GM23248 (cell line): ENCODE data around the gene USP34. TPM values are rescaled to one million over a fixed set of nuclear protein-coding genes. Genes with fewer than 3 reads are reported as not detected.

Source experiments
- DNase-seq: peaks from one replicate; pipeline ENCODE4 v3.0.0-alpha.2; 2015
- H2AFZ ChIP-seq: fragments of 200-600 bp; sonication (generic); 2 replicates; pipeline ENCODE4 v1.6.1; 2016; ENCODE audit warnings: antibody characterized with exemption
- H3F3A ChIP-seq: fragments of 200-600 bp; sonication (generic); 2 replicates; pipeline ENCODE4 v1.6.1; 2016; ENCODE audit warnings: mild to moderate bottlenecking, antibody characterized with exemption, mixed run types; ENCODE audit not compliant: insufficient read depth
- H3K27ac ChIP-seq: fragments of 200-600 bp; sonication (generic); 2 replicates; pipeline ENCODE4 v1.5.1; 2016; ENCODE audit warnings: mild to moderate bottlenecking
- H3K27me3 ChIP-seq: fragments of 200-600 bp; sonication (generic); replicated peaks from 2 replicates; pipeline ENCODE4 v1.6.1; 2016; ENCODE audit warnings: mild to moderate bottlenecking; ENCODE audit not compliant: insufficient read depth
- H3K36me3 ChIP-seq: fragments of 200-600 bp; sonication (generic); 2 replicates; pipeline ENCODE4 v1.6.1; 2016; ENCODE audit warnings: low read depth, mild to moderate bottlenecking
- H3K4me1 ChIP-seq: fragments of 200-600 bp; sonication (generic); 2 replicates; pipeline ENCODE4 v1.6.1; 2016; ENCODE audit warnings: mild to moderate bottlenecking; ENCODE audit not compliant: insufficient read depth
- H3K4me2 ChIP-seq: fragments of 200-600 bp; sonication (generic); one replicate; pipeline ENCODE4 v1.6.1; 2016; ENCODE audit warnings: mild to moderate bottlenecking; ENCODE audit not compliant: unreplicated experiment
- H3K4me3 ChIP-seq: fragments of 200-600 bp; sonication (generic); 2 replicates; pipeline ENCODE4 v1.5.1; 2016; ENCODE audit warnings: mild to moderate bottlenecking
- H3K79me2 ChIP-seq: fragments of 200-600 bp; sonication (generic); 2 replicates; pipeline ENCODE4 v1.6.1; 2016; ENCODE audit warnings: mild to moderate bottlenecking; ENCODE audit not compliant: insufficient read depth
- H3K9ac ChIP-seq: fragments of 200-600 bp; sonication (generic); 2 replicates; pipeline ENCODE4 v1.6.1; 2016; ENCODE audit warnings: mild to moderate bottlenecking
- H3K9me2 ChIP-seq: fragments of 200-600 bp; sonication (generic); 2 replicates; pipeline ENCODE4 v1.6.1; 2016; ENCODE audit warnings: mixed run types, mild to moderate bottlenecking, moderate library complexity; ENCODE audit not compliant: insufficient read depth
- H3K9me3 ChIP-seq: fragments of 200-600 bp; sonication (generic); one replicate; pipeline ENCODE4 v1.6.1; 2017; ENCODE audit warnings: low read depth
- H4K20me1 ChIP-seq: fragments of 200-600 bp; sonication (generic); 2 replicates; pipeline ENCODE4 v1.6.0; 2016; ENCODE audit not compliant: insufficient read depth
- EZH2 ChIP-seq: fragments of 200-600 bp; sonication (generic); IDR thresholded peaks from 2 replicates; pipeline ENCODE4 v1.6.1; 2018; ENCODE audit warnings: antibody characterized with exemption, mild to moderate bottlenecking; ENCODE audit not compliant: insufficient read depth, poor library complexity, severe bottlenecking
- EZH2phosphoT487 ChIP-seq: fragments of 200-600 bp; sonication (generic); IDR thresholded peaks from 2 replicates; pipeline ENCODE4 v1.6.1; 2018; ENCODE audit warnings: antibody characterized with exemption, moderate library complexity, mild to moderate bottlenecking, low read depth; ENCODE audit not compliant: insufficient read depth
- WGBS, 2 experiments: methylation state at CpG; one replicate each; pipeline ENCODE4 v1.1.6; 2015 to 2017; ENCODE audit warnings: low lambda C conversion rate in 2 of 2, low coverage in 1 of 2; ENCODE audit errors: missing lambda C conversion rate in 2 of 2; 5-methylcytosine and 5-hydroxymethylcytosine counted together
- in situ Hi-C: fragments of 300-500 bp; cut with MboI; formaldehyde crosslinking; loops from 2 replicates; pipeline ENCODE4 v1.15.0; 2020
- polyA plus RNA-seq: library from polyadenylated mRNA; unstranded; fragments of >200 nt; fragmentation: Nextera tagmentation; extraction: Ambion mirVana; gene quantifications from 2 replicates; pipeline ENCODE4 v1.2.1, GENCODE V29; 2016
- total RNA-seq: library from RNA; depleted of rRNA; stranded (reverse); fragments of >200 nt; shearing (Covaris generic); gene quantifications from 2 replicates; pipeline ENCODE4 v1.2.3, GENCODE V29; 2014

Gene USP34
- total and polyA plus RNA-seq, 2 experiments from 2014 or later: 34.5 to 77.6 TPM

GRCh38 chr2:61238219-61239012 lies 232.5 kb downstream of the USP34 start:
- H3F3A ChIP-seq: 0 out of 2 replicates have a peak, but pooled peaks cover 6% of the 10 kb centered on the region
- WGBS, 2 experiments: 97 to 100% methylated on average over 1 of the region's 1 CpG
- no peaks in the 10 kb centered on the region for H3K4me1 ChIP-seq
- no peaks in the 10 kb centered on the region for H3K9me2 ChIP-seq
- H3K36me3 ChIP-seq: peaks cover 43% of the 10 kb centered on the region
- no peaks in the 10 kb centered on the region for H4K20me1 ChIP-seq
- H3K27ac ChIP-seq: no peak overlapping the region
- no peaks in the 10 kb centered on the region for H3K27me3 ChIP-seq
- no peak overlapping the region for H2AFZ ChIP-seq
- H3K79me2 ChIP-seq: no peaks in the 10 kb centered on the region
- H3K4me3 ChIP-seq: no peak overlapping the region
- H3K4me2 ChIP-seq: no peak overlapping the region
- TF ChIP-seq EZH2phosphoT487 (no peak), EZH2 (no peak)
- DNase-seq: no peak
- no peak overlapping the region for H3K9ac ChIP-seq
- in situ Hi-C loops: no loop called here
- H3K9me3 ChIP-seq: no peaks in the 10 kb centered on the region

DNA sequence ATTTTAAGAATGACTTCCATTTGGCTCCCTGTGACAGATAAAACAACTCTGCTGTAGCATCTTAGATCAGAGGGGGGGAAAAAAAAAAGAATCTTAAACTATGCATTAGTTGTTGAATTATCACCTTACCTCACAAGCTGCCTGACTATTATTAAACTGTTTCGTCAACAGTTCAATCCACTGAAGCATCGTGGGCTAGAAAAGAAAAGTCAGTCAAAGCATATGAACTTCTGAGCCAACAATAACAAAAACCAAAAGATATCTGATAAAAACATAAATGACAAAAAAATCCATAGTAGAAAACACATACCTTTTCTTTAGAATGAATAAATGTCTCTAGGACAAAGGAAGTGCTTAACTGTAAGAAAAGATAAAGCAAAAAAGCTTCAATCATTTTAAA lies 235.2 kb downstream of the USP34 start:
- no peak overlapping the region for H3K4me2 ChIP-seq

GRCh38 chr2:61233581-61233980 lies 237.3 kb downstream of the USP34 start:
- H3F3A ChIP-seq: 0 out of 2 replicates have a peak, but pooled peaks cover 6% of the 10 kb centered on the region
- H3K9me2 ChIP-seq: no peaks in the 10 kb centered on the region
- no peaks in the 10 kb centered on the region for H3K4me1 ChIP-seq
- no peak overlapping the region for H3K9ac ChIP-seq
- no peak overlapping the region for H3K4me3 ChIP-seq
- no peak overlapping the region for H3K4me2 ChIP-seq
- H3K9me3 ChIP-seq: no peaks in the 10 kb centered on the region
- H4K20me1 ChIP-seq: no peaks in the 10 kb centered on the region
- peak; percentile 13 for DNase-seq
- H2AFZ ChIP-seq: no peak overlapping the region
- in situ Hi-C loops: no loop called here
- H3K27me3 ChIP-seq: no peaks in the 10 kb centered on the region
- no peaks in the 10 kb centered on the region for H3K79me2 ChIP-seq
- WGBS, 2 experiments: 47 to 74% methylated on average over 1 of the region's 1 CpG
- peaks cover 46% of the 10 kb centered on the region for H3K36me3 ChIP-seq
- TF ChIP-seq EZH2phosphoT487: no peak
- TF ChIP-seq EZH2: no peak
- no peak overlapping the region for H3K27ac ChIP-seq

More for the DNA sequence above, 235.2 kb downstream of the USP34 start:
- Histone ChIP-seq H3F3A (0 out of 2 replicates have a peak, but pooled peaks cover 6% of the 10 kb centered on the region), H3K9me2 (no peaks in the 10 kb centered on the region), H3K4me3 (no peak overlapping the region), H2AFZ (no peak overlapping the region), H3K36me3 (peaks cover 41% of the 10 kb centered on the region), H3K9me3 (no peaks in the 10 kb centered on the region), H3K79me2 (no peaks in the 10 kb centered on the region), H3K9ac (no peak overlapping the region), H3K4me1 (no peaks in the 10 kb centered on the region), H4K20me1 (no peaks in the 10 kb centered on the region), H3K27ac (no peak overlapping the region), H3K27me3 (no peaks in the 10 kb centered on the region)
- no peak for TF ChIP-seq EZH2phosphoT487
- no peak for TF ChIP-seq EZH2
- in situ Hi-C loops: no loop called here
- WGBS, 2 experiments: 94 to 96% methylated on average over 2 of the region's 2 CpGs
- no peak for DNase-seq

GRCh38 chr2:61229936-61230335 lies 241.0 kb downstream of the USP34 start:
- H3F3A ChIP-seq: no peaks in the 10 kb centered on the region
- H3K9ac ChIP-seq: no peak overlapping the region
- H3K4me2 ChIP-seq: no peak overlapping the region
- no peaks in the 10 kb centered on the region for H3K27me3 ChIP-seq
- peaks cover 56% of the 10 kb centered on the region for H3K36me3 ChIP-seq
- H3K4me3 ChIP-seq: no peak overlapping the region
- H2AFZ ChIP-seq: no peak overlapping the region
- no peak for DNase-seq
- no peak overlapping the region for H3K27ac ChIP-seq
- no peaks in the 10 kb centered on the region for H3K9me3 ChIP-seq
- no peaks in the 10 kb centered on the region for H3K9me2 ChIP-seq
- no peaks in the 10 kb centered on the region; the same call in 1 of the 2 replicates for H3K79me2 ChIP-seq
- peaks cover 4% of the 10 kb centered on the region; the same call in 1 of the 2 replicates for H3K4me1 ChIP-seq
- H4K20me1 ChIP-seq: no peaks in the 10 kb centered on the region
- 96 to 100% methylated on average over 2 of the region's 2 CpGs for WGBS, 2 experiments
- in situ Hi-C loops: no loop called here
- TF ChIP-seq EZH2 (no peak), EZH2phosphoT487 (no peak)
